Left ventricle myocardium superior (tissue), 1 donor: ENCODE measurements around the gene PRKCQ. TPM values are rescaled to one million over a fixed set of nuclear protein-coding genes. Genes with fewer than 3 reads are reported as not detected.
"Not testable (repeated sequence)": the region's sequence is repeated elsewhere in the genome, so short reads cannot be mapped to it uniquely, and the experiment has no call there.

ENCODE experiments used
- ATAC-seq: fragments of 200-7000 bp; cut with Tn5 transposase; one replicate; pipeline ENCODE4 v1.9.1; 2020; ENCODE audit warnings: mild to moderate bottlenecking, moderate library complexity
- DNase-seq: peaks from one replicate; pipeline ENCODE4 v3.0.0-alpha.2; 2020
- intact Hi-C: fragments of 100-400 bp; cut with micrococcal nuclease; formaldehyde crosslinking; loops from one replicate; pipeline ENCODE4 v1.11.0; 2022
- total RNA-seq: library from RNA; stranded (reverse); fragmentation: NEBNext Ultra II Directional; extraction: Animal tissue kit (Norgen Biotek cat#: 25700); gene quantifications from one replicate; pipeline ENCODE4 v1.2.1, GENCODE V29; 2021
- donor health status: DM: no; HTN: yes; CAD: no; lungs with severe emphysema.

The PRKCQ gene
- total RNA-seq, 1 donor from 2014 or later = 0.12 TPM

GRCh38 chr10:6383096-6383812, 196.8 kb downstream of the PRKCQ start:
- DNase-seq (no peak), ATAC-seq (peak; percentile 74)
- intact Hi-C loops = no loop called here

- intact Hi-C loops = no loop called here
- DNase-seq (no peak), ATAC-seq (peak; percentile 57)
Observed at GRCh38 chr10:6382081-6382480, 198.0 kb downstream of the PRKCQ start.

GRCh38 chr10:6380478-6380877, 199.6 kb downstream of the PRKCQ start:
- DNase-seq, ATAC-seq, intact Hi-C loops: not testable (repeated sequence)

GRCh38 chr10:6379015-6379776, 200.9 kb downstream of the PRKCQ start:
- ATAC-seq (no peak), DNase-seq (no peak)
- intact Hi-C loops = no loop called here
